ENCODE results near the gene LRMDA.

GRCh38 chr10:76082232-76082631 lies 650.8 kb downstream of the LRMDA start:
- TF ChIP-seq CTCF (optimal IDR thresholded peaks at IDR 0.05 in 1 of 3, IDR thresholded peaks at IDR 0.05 in 1 of 3, conservative IDR thresholded peaks at IDR 0.05 in 1 of 3; ENCODE audit: extremely low read depth in 1 of 3, insufficient read depth in 2 of 3, low read length in 3 of 3), result no peak
- TF ChIP-seq EZH2 (IDR thresholded peaks at IDR 0.05; ENCODE audit: low read length), result no peak

Data from keratinocyte (primary cell).